ENCODE results near the gene GPR153. TPM values are rescaled to one million over a fixed set of nuclear protein-coding genes. Genes with fewer than 3 reads are reported as not detected.

GPR153 gene
- total and polyA plus RNA-seq, 9 donors = 4.2 to 42.0 (median 13.7) TPM

DNA sequence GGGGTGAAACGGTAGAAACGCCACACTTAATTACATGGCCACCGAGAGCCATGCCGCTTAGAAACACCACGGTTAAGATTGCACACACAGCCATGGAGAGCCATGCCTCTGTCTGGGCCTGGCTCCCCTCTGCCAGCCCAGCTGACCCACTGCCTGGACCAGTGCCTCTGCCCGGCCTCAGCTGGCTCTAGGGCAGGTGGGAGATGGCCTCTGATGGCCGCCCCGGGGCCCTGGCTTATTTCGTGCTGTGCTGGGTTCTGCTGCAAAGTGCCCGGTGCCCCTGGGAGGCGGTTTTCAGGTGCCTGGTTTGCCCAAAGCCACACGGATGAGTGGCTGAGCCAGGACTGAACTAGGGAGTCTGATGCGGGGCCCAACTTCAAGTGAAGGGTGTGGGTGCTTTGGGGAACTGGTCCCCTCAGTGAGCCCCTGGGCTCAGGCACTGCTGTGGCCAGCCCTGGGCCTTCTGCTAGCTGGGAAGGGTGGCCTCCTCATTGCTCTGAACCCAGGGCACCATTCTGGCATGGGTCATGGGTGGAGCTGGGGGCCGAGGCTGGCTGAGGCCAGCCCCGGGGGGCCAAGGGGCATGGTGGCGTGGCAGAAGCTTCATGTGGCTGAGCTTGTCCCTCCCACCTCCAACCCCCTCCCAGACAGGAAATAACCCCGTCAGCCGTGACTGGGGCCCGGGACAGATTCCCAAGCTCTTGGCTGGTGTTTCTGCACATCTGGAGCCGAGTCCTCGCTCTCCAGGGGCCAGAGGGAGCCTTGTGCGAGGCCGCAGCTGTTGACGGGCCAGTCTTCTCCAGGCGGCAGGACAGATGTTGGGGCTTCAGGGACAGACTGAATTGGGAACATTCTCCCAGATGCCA lies 1.9 kb upstream of the GPR153 start:
- H3K4me3 ChIP-seq = no peak overlapping the region
- H3K4me1 ChIP-seq (ENCODE audit: insufficient read depth) = peaks cover 23% of the 10 kb centered on the region
- DNase-seq = peak in 3 of 5 donors; percentile 51 to 63 (median 62)

DNA sequence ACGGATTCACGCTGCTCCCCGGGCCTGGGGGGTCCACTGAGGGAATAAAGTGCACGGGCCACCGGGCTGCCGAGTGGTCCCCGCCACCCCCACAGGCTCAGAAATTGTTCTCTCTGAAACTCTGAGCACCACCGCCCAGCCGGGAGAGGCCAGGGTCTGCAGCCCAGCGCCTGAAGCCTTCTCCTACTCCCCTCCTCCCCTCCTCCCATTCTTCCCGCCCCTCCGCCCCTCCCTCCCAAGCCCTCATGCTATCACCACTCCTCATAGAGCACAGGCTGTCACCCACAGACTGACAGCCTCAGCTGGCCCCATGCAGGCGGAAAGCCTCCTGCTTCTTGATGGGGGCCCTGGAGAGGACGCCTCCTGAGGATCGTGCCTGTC lies 707 bp upstream of the GPR153 start:
- no peak for TF ChIP-seq POLR2A (IDR thresholded peaks at IDR 0.05)
- no peak for TF ChIP-seq EP300 (IDR thresholded peaks at IDR 0.05)
- TF ChIP-seq, protein P1, sequence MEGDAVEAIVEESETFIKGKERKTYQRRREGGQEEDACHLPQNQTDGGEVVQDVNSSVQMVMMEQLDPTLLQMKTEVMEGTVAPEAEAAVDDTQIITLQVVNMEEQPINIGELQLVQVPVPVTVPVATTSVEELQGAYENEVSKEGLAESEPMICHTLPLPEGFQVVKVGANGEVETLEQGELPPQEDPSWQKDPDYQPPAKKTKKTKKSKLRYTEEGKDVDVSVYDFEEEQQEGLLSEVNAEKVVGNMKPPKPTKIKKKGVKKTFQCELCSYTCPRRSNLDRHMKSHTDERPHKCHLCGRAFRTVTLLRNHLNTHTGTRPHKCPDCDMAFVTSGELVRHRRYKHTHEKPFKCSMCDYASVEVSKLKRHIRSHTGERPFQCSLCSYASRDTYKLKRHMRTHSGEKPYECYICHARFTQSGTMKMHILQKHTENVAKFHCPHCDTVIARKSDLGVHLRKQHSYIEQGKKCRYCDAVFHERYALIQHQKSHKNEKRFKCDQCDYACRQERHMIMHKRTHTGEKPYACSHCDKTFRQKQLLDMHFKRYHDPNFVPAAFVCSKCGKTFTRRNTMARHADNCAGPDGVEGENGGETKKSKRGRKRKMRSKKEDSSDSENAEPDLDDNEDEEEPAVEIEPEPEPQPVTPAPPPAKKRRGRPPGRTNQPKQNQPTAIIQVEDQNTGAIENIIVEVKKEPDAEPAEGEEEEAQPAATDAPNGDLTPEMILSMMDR (IDR thresholded peaks at IDR 0.05) = no peak
- no peak for DNase-seq
- Histone ChIP-seq H3K9me3 (no peaks in the 10 kb centered on the region), H3K36me3 (no peaks in the 10 kb centered on the region), H3K4me1 (ENCODE audit: insufficient read depth) (peaks cover 23% of the 10 kb centered on the region), H3K4me3 (no peak overlapping the region), H3K27ac (peak overlapping the region; percentile 22 to 44), H3K27me3 (no peaks in the 10 kb centered on the region)
- intact Hi-C loops (cut with DNase I) = no loop called here
- 35 to 44% (median 43%) methylated on average over 15 of the region's 15 CpGs for WGBS, 3 donors

More for the DNA sequence above, 1.9 kb upstream of the GPR153 start:
- intact Hi-C loops (cut with DNase I) = no loop called here
- Histone ChIP-seq H3K9me3 (no peaks in the 10 kb centered on the region), H3K27me3 (no peaks in the 10 kb centered on the region), H3K27ac (no peak overlapping the region), H3K36me3 (no peaks in the 10 kb centered on the region)
- TF ChIP-seq POLR2A (IDR thresholded peaks at IDR 0.05) (no peak), EP300 (IDR thresholded peaks at IDR 0.05) (no peak)
- TF ChIP-seq, protein P1 (IDR thresholded peaks at IDR 0.05) = no peak
- WGBS, 3 donors = 52 to 61% (median 54%) methylated on average over 25 of the region's 25 CpGs

DNA sequence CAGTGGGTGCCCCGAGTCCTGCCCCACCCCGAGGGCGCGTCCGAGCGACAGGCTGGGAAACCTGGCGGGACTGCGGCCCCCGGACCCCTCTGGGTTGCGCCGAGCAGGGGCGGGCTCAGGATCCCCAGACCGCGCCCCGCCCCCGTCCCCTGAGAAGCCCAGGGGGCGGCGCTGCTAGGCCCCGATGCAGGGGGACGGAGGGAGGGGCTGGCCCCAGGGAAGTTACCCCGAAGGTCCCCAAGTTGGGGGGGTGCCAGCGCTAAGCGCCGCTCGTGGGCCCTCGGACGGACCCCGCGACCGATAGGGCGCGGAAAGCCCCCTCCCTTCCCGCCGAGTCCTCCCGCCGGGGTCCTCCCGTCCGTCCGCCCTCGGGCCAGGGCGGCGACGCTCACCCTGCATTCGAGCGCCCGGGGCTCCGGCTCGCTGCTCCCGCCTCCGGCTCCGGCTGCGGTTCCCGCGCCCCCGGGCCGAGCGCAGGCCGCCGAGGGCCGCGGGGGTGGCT lies 414 bp downstream of the GPR153 start:
- 0 to 1% (median 0%) methylated on average over 12 to 61 of the region's 61 CpGs for WGBS, 3 donors
- DNase-seq = peak; percentile 45 to 75 (median 64)
- TF ChIP-seq, protein P1 (IDR thresholded peaks at IDR 0.05) = no peak
- TF ChIP-seq POLR2A (IDR thresholded peaks at IDR 0.05) = no peak
- no peak for TF ChIP-seq EP300 (IDR thresholded peaks at IDR 0.05)
- no peaks in the 10 kb centered on the region for H3K27me3 ChIP-seq
- H3K4me1 ChIP-seq (ENCODE audit: insufficient read depth) = peaks cover 23% of the 10 kb centered on the region
- intact Hi-C loops (cut with DNase I) = no loop called here
- H3K9me3 ChIP-seq = no peaks in the 10 kb centered on the region
- H3K36me3 ChIP-seq = no peaks in the 10 kb centered on the region
- H3K4me3 ChIP-seq = peak overlapping the region; percentile 54
- peak overlapping the region; percentile 66 to 71 for H3K27ac ChIP-seq

DNA sequence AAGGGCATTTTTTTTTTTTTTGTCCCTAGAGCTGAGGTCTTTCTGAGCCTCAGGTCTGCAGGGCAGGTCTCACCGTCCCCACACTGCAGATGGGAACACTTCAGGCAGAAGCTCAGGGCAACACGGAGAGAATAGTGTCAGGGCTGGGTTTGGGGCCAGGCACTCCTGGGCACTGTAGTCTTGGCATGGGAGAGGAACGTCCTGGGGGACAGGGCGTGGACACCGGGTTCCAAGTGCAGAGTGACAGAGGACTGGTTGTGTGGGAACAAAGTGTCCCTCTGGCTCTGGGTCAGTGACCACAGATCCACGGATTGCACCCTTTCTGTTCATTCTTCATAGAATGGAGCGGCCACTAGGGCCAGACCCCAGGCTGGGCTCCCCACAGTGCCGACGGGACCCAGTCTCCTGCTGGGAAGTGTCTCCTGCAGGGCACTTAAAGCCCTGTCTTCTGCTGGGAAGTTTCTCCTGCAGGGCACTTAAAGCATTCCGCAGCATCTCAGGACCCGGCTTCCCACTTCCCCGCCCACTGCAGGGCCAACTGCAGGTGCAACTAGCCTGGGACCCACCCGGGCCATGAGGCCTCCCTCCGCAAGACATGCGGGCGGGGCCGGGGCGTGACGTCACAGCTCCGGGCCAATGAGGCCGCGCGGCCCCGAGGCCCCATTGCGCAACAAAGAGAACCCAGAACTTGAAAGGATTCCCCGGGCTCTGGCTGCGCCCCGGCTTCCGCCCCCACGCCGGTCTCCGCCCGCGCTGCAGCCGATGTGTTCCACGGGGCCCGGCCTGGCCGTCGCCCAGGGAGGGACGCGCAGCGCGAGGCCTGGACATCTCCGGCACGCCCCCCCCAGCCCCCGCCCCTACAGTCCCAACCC lies 1.2 kb downstream of the GPR153 start:
- intact Hi-C loops (cut with DNase I) = no loop called here
- peaks cover 23% of the 10 kb centered on the region for H3K4me1 ChIP-seq (ENCODE audit: insufficient read depth)
- H3K4me3 ChIP-seq = peak overlapping the region; percentile 54
- TF ChIP-seq, protein P1 (IDR thresholded peaks at IDR 0.05) = no peak
- no peak for TF ChIP-seq POLR2A (IDR thresholded peaks at IDR 0.05)
- no peak for TF ChIP-seq EP300 (IDR thresholded peaks at IDR 0.05)
- H3K27ac ChIP-seq = peak overlapping the region in 1 of 2 donors; percentile 66
- 9 to 17% (median 12%) methylated on average over 29 to 46 of the region's 46 CpGs for WGBS, 3 donors
- DNase-seq = peak; percentile 87 to 93 (median 92)
- H3K36me3 ChIP-seq = no peaks in the 10 kb centered on the region
- no peaks in the 10 kb centered on the region for H3K9me3 ChIP-seq
- H3K27me3 ChIP-seq = no peaks in the 10 kb centered on the region
